DOHH2 (cell line): ENCODE data around the gene ONECUT3.

Experiments used
- EZH2phosphoT487 ChIP-seq: fragments of 200-600 bp; sonication (generic); IDR thresholded peaks from 2 replicates; pipeline ENCODE4 v1.6.1; 2017; ENCODE audit warnings: borderline replicate concordance, mild to moderate bottlenecking, antibody characterized with exemption, low read length, moderate library complexity, mixed read lengths
- TF ChIP-seq, protein P1 (sequence below): fragments of 200-600 bp; sonication (generic); IDR thresholded peaks from one replicate; pipeline ENCODE4 v1.5.1; 2014; ENCODE audit warnings: antibody characterized with exemption, mild to moderate bottlenecking, low read depth, low read length; ENCODE audit not compliant: poor library complexity, severe bottlenecking

- TF ChIP-seq, protein P1, sequence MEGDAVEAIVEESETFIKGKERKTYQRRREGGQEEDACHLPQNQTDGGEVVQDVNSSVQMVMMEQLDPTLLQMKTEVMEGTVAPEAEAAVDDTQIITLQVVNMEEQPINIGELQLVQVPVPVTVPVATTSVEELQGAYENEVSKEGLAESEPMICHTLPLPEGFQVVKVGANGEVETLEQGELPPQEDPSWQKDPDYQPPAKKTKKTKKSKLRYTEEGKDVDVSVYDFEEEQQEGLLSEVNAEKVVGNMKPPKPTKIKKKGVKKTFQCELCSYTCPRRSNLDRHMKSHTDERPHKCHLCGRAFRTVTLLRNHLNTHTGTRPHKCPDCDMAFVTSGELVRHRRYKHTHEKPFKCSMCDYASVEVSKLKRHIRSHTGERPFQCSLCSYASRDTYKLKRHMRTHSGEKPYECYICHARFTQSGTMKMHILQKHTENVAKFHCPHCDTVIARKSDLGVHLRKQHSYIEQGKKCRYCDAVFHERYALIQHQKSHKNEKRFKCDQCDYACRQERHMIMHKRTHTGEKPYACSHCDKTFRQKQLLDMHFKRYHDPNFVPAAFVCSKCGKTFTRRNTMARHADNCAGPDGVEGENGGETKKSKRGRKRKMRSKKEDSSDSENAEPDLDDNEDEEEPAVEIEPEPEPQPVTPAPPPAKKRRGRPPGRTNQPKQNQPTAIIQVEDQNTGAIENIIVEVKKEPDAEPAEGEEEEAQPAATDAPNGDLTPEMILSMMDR, result no peak
- TF ChIP-seq EZH2phosphoT487, result no peak
Measured at GRCh38 chr19:1782521-1782920, 29.2 kb downstream of the ONECUT3 start.
